Measurements from ENCODE around the gene STXBP6. TPM values are rescaled to one million over a fixed set of nuclear protein-coding genes. Genes with fewer than 3 reads are reported as not detected.

The STXBP6 gene
- total and polyA plus RNA-seq, 12 donors = 0.06 to 3.7 (median 0.68) TPM

DNA sequence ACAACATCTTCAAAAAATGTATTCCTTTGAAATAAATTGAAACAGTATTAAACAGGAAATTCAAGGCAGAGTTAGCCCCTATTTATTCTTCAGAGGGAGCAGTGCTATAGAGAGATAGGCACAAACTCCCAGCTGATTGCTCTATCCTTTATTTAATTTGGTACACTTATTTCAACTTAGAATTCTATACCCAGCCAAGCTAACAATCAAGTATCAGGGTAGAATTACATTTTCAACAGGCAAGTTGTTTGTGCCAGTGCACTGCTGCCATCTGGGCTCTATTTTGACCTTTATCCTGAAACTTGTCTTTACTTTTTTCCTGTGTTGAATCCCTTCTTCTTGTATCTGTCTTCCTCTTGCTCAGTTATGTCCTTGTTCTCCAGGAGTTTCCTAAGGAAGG lies 159.2 kb downstream of the STXBP6 start:
- Histone ChIP-seq H3K36me3 (replicated peaks in 1 of 2) (no peaks in the 10 kb centered on the region), H3K27ac (no peak overlapping the region), H3K9me3 (replicated peaks in 1 of 3) (peaks cover 0 to 3% (median 0%) of the 10 kb centered on the region in 3 donors), H3K4me1 (replicated peaks in 1 of 2) (no peaks in the 10 kb centered on the region), H3K4me3 (no peak overlapping the region), H3K27me3 (no peaks in the 10 kb centered on the region)
- no peak for TF ChIP-seq POLR2A (IDR thresholded peaks at IDR 0.05)
- TF ChIP-seq, protein P1, sequence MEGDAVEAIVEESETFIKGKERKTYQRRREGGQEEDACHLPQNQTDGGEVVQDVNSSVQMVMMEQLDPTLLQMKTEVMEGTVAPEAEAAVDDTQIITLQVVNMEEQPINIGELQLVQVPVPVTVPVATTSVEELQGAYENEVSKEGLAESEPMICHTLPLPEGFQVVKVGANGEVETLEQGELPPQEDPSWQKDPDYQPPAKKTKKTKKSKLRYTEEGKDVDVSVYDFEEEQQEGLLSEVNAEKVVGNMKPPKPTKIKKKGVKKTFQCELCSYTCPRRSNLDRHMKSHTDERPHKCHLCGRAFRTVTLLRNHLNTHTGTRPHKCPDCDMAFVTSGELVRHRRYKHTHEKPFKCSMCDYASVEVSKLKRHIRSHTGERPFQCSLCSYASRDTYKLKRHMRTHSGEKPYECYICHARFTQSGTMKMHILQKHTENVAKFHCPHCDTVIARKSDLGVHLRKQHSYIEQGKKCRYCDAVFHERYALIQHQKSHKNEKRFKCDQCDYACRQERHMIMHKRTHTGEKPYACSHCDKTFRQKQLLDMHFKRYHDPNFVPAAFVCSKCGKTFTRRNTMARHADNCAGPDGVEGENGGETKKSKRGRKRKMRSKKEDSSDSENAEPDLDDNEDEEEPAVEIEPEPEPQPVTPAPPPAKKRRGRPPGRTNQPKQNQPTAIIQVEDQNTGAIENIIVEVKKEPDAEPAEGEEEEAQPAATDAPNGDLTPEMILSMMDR (IDR thresholded peaks at IDR 0.05) = no peak
- intact Hi-C loops (cut with DNase I) = no loop called here
- no peak for DNase-seq

DNA sequence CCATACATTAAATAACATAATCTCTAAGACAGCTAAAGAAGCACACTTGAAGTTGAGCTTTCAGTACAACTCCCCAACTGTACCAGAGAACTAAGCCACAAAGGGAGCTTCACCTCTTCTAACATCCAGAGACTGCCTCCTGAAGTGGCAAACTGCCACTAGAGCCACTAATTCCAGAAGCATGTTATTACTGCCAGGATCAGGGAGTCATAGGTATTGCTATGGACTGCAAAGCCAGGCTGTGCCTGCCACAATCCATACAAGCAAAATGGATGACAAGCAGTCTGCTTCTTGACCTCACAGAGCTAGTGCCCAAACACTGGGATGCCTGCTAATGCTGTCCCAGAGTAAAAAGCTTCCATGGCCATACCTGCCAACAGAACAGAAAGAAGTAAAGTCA lies 160.1 kb downstream of the STXBP6 start:
- Histone ChIP-seq H3K36me3 (replicated peaks in 1 of 2) (no peaks in the 10 kb centered on the region), H3K27ac (no peak overlapping the region), H3K4me3 (no peak overlapping the region), H3K9me3 (replicated peaks in 1 of 3) (peaks cover 0 to 3% (median 0%) of the 10 kb centered on the region in 3 donors), H3K27me3 (no peaks in the 10 kb centered on the region), H3K4me1 (replicated peaks in 1 of 2) (no peaks in the 10 kb centered on the region)
- intact Hi-C loops (cut with DNase I) = no loop called here
- DNase-seq = no peak
- no peak for TF ChIP-seq POLR2A (IDR thresholded peaks at IDR 0.05)
- TF ChIP-seq, protein P1 (IDR thresholded peaks at IDR 0.05) = no peak

DNA sequence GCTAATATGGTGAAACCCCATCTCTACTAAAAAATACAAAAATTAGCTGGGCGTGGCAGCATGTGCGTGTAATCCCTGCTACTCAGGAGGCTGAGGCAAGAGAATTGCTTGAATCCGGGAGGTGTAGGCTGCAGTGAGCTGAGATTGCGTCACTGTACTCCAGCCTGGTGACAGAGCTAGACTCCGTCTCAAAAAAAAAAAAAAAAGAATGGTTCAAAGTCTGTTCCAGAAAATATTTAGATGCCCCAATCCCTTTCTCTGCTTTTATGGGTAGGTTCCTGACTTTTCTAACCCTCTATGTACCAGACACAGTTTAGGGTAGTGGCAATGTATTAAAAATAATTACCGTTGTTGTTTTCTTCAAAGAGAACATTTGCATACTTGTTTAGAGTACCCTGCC lies 161.4 kb downstream of the STXBP6 start:
- Histone ChIP-seq H3K4me3 (no peak overlapping the region), H3K27me3 (no peaks in the 10 kb centered on the region), H3K36me3 (replicated peaks in 1 of 2) (no peaks in the 10 kb centered on the region), H3K27ac (no peak overlapping the region), H3K4me1 (replicated peaks in 1 of 2) (no peaks in the 10 kb centered on the region), H3K9me3 (replicated peaks in 1 of 3) (peaks cover 0 to 3% (median 0%) of the 10 kb centered on the region in 3 donors)
- intact Hi-C loops (cut with DNase I) = no loop called here
- no peak for TF ChIP-seq POLR2A (IDR thresholded peaks at IDR 0.05)
- TF ChIP-seq, protein P1 (IDR thresholded peaks at IDR 0.05) = no peak
- no peak for DNase-seq
- WGBS, 4 donors = 73 to 93% (median 79%) methylated on average over 6 of the region's 6 CpGs

DNA sequence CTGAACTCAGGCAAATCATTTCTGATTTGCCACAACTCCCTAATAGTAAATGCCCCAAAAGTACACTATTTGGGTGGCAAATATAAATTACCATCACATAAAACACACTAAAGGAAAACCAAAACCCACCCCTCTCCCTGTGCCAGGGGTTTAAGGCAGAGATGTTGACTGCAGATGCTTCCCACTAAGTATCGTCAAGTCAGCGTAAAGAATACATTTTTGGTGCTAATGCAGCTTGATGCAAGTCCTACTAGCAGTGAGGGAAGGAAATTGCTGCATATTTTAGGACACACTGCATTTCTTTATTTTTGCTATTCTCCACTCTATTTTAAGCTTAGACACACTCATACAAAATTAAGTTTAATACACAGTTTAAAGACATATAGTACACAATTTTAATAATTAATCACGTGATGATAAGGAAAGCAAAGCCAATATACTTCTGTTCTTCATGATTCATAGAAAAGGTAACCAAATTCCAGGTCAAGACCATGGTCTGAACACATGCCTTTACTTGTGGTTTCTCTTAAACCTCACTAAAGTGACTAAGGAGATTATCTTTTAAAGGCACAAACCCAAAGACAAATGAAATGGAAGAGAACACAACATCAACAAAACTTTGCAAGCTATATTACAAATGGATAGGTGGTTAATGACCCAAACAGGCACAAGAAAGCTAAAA lies 162.2 kb downstream of the STXBP6 start:
- TF ChIP-seq POLR2A (IDR thresholded peaks at IDR 0.05) = no peak
- TF ChIP-seq, protein P1 (IDR thresholded peaks at IDR 0.05) = no peak
- no peaks in the 10 kb centered on the region for H3K4me1 ChIP-seq (replicated peaks in 1 of 2)
- H3K9me3 ChIP-seq (replicated peaks in 1 of 3) = peaks cover 0 to 3% (median 0%) of the 10 kb centered on the region in 3 donors
- no peak overlapping the region for H3K4me3 ChIP-seq
- intact Hi-C loops (cut with DNase I) = no loop called here
- H3K27ac ChIP-seq = no peak overlapping the region
- 79 to 82% (median 80%) methylated on average over 3 of the region's 3 CpGs for WGBS, 4 donors
- H3K27me3 ChIP-seq = no peaks in the 10 kb centered on the region
- no peak for DNase-seq
- no peaks in the 10 kb centered on the region for H3K36me3 ChIP-seq (replicated peaks in 1 of 2)
